RKO (cell line): Measurements from ENCODE around the gene DACT2.
"Not testable (repeated sequence)": the region's sequence is repeated elsewhere in the genome, so short reads cannot be mapped to it uniquely, and the experiment has no call there.

Source experiments
- DNase-seq: peaks from one replicate; pipeline ENCODE4 v3.0.0-alpha.2; 2016; ENCODE audit warnings: low spot score

DACT2 gene

DNA sequence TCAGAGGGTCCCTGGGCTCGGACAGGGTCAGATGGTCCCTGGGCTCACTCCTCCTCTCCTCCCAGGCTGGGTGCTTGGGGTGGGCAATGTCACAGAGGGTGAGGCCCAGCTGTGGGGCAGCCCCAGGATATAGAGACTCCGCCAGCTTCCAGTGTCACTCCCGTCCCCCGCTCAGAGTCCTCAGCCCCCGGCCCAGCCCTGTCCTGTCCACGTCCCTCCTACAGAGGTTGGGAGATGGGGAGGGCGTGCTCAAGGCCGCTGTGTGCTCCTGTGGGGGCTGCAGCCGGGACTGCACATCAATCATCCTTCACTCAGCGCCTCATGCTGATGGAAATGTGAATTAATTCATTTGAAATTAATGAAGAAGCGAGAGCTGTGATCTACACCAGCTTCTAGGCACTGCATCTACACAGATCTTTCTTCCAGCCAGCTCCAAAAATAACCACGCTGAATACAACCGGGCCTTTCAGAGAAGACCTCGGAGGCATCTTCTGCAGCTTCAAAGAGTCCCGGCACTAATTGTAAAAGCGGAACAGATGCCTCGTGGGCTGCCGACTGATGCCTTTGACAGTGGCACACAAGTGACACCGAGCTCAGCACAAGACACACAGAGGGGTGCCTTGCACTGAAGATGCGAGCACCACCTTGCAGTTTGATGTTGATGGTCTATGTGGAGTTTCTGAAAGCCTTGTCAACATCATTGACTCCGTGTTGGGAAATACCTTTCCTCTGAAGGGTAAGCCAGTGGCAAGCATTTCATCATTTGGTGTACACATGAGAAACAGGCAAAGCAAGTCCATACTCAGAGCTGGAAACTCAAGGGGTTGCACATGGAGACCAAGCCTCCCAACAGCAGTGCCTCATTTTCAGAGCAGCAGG is 39.3 kb downstream of the DACT2 start:
- no peak for DNase-seq

DNA sequence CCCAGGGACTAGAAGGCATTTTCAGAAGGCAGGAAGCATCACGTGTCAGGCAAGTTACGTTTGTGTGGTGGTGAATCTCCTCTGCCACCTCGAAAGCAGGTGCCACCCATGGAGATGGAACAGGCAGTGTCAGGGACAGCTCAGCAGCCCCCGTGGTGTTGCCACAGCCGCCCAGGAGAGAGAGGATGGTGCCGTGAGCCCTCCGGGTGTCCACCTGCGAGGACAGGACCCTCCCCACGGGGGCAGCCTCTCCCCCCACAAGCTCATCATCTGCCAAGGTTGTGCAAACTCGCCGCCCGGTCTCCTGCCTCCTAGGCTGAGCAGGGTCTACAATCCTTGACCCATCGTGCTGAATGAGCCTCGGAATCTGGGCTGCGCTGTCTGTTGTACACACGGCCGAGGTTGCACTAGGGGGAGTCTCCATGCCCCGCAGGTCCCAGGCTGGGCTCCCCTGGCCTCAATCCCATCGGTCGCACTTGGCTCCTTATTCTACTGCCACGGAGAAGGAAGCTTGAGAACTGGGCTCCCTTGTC is 40.1 kb downstream of the DACT2 start:
- no peak for DNase-seq

DNA sequence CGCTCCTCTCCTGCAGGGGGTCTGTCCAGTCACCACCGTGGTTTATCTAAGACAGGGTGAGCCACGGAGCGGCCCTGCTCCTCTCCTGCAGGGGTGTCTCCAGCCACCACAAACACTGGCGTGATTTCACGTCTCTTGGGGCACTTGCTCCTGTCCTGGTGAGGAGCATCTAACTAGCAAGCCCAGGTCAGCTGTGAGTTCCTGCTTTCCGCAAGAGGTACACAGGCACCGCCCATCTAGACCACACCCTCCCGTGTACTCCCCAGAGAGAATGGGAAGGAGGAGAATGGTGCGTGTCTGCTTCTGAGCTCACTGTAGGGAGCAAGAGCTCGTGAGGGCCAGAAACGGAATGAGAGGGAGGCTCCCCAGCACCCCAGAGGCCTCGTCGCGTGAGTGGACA is 40.7 kb downstream of the DACT2 start:
- no peak for DNase-seq

GRCh38 chr6:168277274-168277669 is 42.3 kb downstream of the DACT2 start:
- no peak for DNase-seq

- DNase-seq: no peak
These were observed 42.9 kb downstream of the DACT2 start for GRCh38 chr6:168276576-168277273.

DNA sequence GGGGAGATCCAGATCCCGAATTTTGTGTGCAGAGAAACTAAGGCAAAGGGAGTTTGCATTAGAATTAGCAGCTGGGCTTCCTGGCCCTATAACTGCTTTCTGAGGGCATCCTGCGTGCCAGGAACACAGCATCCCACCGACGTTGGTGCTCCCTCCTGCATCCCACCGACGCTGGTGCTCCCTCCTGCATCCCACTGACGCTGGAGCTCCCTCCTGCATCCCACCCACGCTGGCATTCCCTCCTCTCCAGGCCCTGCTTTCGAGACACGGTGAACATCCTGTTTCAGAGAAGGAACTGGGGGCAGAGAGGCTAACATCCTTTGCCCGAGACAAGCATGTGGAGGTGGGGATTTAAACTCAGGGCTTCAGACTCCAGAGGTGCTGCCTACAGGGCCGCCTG is 44.4 kb downstream of the DACT2 start:
- DNase-seq: no peak

GRCh38 chr6:168274037-168274952 is 45.3 kb downstream of the DACT2 start:
- no peak for DNase-seq

DNA sequence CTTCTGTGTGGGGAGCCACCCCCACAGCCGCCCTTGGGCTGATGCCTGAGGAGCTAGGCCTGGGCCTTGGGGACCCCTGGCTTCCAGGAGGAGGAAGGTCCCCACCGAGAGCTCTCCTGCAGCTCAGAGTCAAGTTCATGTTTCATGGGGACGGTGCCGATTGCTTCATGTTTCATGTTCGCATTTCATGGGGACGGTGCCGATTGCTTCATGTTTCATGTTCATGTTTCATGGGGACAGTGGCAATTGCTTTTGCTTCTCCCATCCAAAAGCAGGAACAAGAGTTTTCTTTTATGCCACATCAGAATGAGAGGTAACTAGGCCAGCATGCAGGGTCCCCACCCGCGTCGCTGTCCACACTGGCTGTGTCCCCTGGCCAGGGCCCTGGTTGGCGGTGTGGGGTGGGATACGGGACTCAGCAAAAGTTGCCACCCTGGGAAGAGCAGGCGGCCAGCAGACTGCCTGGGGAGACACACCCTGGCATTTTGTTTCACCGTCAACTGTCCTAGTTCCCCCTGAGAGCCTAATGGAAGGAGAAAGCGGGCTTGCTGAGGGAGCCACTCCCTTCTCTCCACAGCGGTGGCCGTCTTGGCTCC is 46.0 kb downstream of the DACT2 start:
- no peak for DNase-seq

GRCh38 chr6:168272415-168273325 is 46.9 kb downstream of the DACT2 start:
- no peak for DNase-seq

GRCh38 chr6:168270274-168271172 is 49.1 kb downstream of the DACT2 start:
- no peak for DNase-seq

DNA sequence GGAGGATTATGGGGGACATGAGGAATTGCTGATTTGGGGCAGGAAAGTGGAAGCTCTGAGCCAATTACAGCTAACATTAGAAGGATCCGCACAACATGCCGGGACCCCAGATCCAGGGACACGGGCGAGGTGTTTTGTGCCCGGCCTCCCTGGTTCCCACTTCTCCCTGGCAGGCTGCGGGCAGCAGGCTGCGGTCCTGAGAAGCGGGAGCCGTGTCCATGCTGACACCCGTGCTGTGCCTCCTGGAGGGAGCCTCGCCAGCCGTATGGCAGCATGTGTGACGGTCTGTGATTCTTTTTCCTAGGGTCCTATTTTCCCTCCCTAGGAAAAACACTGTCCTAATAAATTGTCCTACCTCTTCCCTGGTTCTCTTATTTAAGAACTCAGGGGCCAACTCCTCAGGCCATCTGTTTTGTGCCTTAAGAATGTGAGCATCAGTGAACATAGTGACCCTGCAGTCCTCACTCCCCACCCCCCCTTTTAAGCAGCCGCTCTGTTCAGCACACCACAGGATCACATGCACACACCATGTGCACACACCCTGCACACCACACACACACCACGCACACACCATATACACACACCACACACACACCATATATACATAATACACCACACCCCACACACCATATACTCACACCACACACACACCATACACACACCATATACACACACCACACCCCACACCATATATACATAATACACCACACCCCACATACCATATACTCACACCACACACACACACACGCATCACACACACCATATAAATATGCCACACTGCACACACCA is 49.9 kb downstream of the DACT2 start:
- no peak for DNase-seq

DNA sequence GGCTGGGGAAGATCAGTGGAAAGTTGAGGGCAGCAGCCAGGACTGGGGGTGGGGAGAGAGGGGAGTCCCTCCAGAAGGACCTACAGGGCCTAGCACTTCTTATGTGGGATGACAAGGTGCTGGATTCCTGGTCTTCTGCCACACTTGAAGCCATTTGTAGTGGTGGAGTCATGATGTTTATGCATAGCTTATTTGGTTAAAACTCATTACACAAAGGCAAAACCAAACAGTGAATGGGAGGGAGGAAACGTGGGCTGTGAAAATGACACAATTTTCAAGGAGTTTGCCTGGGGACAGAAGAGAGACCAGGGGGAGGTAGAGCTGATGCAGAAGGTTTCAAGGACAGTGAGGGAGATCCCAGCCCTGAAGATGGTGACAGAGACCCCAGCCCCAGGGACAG is 50.8 kb downstream of the DACT2 start:
- no peak for DNase-seq

- not testable (repeated sequence) for DNase-seq
These were observed 51.8 kb downstream of the DACT2 start for GRCh38 chr6:168267779-168268178.

DNA sequence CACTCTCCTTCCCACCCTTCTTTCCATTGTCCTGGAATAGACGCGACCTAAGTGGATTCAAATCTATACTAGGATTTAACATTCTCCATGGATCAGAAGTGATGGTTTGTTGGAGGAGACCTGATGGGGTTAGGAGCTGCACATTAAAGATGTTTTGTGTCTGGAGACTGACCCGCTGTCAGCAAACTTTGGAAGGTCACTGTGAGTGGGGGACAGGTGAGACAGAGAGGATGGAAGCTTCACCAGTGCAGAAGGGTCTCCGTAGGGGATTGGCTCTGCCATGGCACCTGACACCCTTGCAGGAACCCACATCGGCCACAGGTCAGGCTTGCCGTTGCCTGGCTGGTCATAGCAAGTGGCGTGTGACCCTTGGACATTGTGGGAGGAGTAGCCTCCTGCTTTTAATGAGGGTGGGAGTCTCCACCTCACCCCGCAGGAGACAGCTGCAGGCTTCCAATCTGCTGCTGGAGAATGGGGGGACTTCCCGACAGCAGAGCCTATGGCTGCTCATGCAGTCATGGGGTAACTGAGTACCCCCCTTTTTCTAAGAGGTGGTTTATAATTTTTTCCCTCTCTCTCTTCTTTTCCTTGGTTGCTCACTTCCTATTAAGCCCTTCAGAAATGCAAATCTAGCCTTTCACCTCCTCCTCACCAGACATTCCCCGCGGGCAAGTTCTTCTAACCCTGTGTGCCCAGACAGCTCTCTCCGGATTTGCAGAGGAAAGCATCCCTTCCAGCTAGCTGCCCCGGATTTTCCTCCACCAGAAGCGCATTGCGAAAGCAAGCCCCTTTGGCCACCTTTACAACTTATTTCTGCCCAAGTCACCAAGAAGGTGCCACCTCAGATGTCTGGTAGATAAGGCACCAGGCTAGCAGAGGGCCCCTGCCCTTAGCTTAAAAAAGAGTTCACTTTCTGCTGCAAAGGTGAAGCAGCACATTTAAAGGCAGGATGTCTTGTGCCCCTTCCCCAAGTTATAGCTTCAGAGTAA is 53.5 kb downstream of the DACT2 start:
- no peak for DNase-seq

GRCh38 chr6:168265394-168265793 is 54.2 kb downstream of the DACT2 start:
- no peak for DNase-seq

DNA sequence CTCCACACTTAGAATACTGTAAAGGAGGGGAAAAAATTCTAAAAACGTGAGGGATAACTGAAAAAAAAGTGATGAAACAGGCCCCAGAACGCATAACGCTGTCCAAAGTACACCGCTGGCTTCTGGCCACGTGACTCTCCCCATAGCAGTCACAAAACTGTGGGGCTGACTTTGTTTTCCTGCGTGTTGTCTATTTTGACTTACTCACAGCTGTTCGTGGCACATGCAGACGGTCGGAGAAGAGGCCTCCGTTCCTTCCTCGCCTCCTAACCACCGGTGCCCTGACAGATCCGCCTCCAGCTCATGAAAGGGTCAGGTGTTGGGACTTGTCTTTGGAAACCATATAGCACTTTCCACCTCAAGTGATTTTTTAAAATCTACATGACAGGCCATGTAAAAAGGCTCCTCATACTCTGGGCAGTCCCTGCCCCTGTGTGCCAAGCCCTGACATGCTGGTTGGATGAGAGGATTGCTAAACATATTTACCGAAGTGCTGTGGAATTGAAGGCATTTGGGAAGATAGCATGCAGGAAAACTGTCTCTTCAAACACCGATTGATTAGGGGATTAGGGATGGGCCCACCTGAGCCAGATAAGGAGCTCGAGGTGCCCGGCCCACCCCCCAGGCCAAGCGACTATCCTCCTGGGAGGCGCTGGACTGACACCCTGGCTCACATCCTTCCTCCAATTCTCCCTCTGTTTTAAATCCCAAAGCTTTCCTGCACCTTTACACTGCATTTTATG is 54.8 kb downstream of the DACT2 start:
- no peak for DNase-seq
